Stimulated activated naive CD8-positive, alpha-beta T cell treated with anti-CD3 and anti-CD28 coated beads, Interleukin-15, Interleukin-2, amounts not matched to agents 100 U/mL and 50 U/mL, for 24 hours (primary cell): ENCODE measurements around the gene YWHAG.
A peak's percentile ranks its signal among the peaks of the same experiment; 100 is the strongest.
"Not testable (repeated sequence)": the region's sequence is repeated elsewhere in the genome, so short reads cannot be mapped to it uniquely, and the experiment has no call there.

Experiments
- ATAC-seq: fragments of 150-1000 bp; cut with Tn5 transposase; one replicate; pipeline ENCODE4 v1.10.0; 2021
- DNase-seq: peaks from one replicate; pipeline ENCODE4 v3.0.0; 2021

The YWHAG gene

GRCh38 chr7:76349313-76349885, 9.4 kb downstream of the YWHAG start:
- no peak for ATAC-seq

GRCh38 chr7:76347710-76348109, 11.1 kb downstream of the YWHAG start:
- no peak for ATAC-seq

More at GRCh38 chr7:76349313-76349885, 9.4 kb downstream of the YWHAG start:
- DNase-seq, result no peak

GRCh38 chr7:76346778-76347177, 12.0 kb downstream of the YWHAG start:
- DNase-seq, result no peak

More at GRCh38 chr7:76347710-76348109, 11.1 kb downstream of the YWHAG start:
- no peak for DNase-seq

DNA sequence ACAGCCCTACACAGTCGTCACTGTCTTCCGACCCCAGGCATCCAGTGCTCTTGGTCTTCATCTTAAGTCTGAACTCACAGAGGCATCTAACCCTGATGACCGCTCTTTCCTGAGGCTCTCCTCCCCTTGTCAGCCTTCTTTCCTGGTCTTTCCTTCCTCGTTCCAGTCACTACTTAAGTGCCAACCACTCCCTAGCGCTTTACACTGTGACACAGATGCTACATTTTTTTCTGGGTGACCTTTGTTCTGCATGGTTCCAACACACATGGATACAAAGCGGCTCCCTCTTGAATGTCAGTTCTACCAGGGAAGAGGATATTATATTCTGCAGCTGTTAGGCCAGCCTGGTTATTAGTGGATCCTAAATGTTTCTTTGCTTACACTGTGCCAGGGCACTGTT, 12.7 kb downstream of the YWHAG start:
- DNase-seq, result no peak
- no peak for ATAC-seq

More at GRCh38 chr7:76346778-76347177, 12.0 kb downstream of the YWHAG start:
- ATAC-seq, result no peak

GRCh38 chr7:76343931-76344321, 14.9 kb downstream of the YWHAG start:
- DNase-seq, result no peak
- ATAC-seq, result no peak

DNA sequence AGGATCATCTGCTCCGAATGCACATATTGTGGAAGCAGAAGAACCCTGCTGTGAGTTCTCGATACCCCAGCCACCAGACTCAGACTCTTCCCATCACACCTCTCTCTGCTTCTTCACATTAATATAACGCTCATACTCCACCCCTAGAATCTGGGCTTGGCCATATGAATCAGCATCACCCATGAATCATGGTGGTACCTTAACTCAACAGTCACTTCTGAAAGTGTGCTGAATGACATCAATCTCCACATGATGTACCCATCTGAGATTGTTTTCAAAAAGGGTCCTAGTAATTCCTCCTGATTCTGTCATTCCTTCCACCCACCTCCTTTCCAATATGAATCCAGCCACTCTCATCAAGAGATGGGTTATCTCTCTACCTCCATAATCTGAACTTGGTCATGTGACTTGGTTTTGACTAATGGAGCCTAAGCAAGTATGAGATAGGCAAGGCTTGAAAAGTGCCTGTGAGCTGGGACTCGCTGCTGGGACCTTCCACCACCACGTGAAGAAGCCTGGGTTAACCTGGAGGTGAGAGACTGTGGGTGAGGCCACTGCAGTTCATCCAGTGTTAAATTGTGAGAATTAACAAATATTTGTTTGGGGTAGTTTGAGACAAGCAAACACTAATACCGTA, 15.4 kb downstream of the YWHAG start:
- no peak for DNase-seq
- peak; percentile 83 for ATAC-seq

DNA sequence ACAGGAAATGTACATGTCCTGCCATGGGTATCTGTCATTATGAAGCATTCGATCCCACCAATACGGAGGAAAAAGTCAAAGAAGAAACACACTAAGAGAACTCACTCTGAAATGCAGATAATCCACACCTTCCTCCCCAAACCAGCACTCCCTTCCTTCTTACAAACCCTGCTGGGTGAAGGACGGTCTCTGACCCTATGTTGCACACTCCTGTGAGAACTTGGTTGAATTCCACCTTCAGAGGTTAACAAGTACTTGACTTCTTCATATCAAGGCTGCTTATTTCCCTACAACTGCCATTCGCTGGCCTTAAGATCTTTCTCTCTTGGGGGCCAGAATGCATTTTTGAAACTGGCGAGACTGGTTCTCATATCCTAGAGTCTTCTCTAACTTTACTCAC, 16.6 kb downstream of the YWHAG start:
- no peak for DNase-seq
- no peak for ATAC-seq

- ATAC-seq (no peak), DNase-seq (no peak)
Measured at GRCh38 chr7:76340617-76341131, 18.1 kb downstream of the YWHAG start.

GRCh38 chr7:76338298-76339084, 20.3 kb downstream of the YWHAG start:
- DNase-seq, result no peak
- no peak for ATAC-seq

DNA sequence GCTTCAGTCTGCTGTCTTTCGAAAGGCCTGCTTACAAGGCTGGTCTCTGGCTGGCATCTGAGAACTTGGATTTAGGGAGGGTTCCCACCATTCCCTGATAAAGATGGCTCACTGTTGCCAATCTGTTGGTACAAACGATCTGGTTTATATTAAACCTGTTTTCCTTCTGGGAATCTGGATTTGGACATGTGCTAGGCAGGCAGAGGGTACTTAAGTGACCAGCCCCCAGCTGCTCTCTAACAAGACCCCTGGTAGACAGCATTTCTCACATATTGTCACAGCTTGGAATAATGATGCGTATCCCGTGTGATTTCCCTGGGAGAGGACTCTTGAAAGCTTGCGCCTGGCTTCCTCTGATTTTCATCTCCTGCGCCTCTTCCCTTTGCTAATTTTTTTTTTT, 21.6 kb downstream of the YWHAG start:
- ATAC-seq (no peak), DNase-seq (no peak)

DNA sequence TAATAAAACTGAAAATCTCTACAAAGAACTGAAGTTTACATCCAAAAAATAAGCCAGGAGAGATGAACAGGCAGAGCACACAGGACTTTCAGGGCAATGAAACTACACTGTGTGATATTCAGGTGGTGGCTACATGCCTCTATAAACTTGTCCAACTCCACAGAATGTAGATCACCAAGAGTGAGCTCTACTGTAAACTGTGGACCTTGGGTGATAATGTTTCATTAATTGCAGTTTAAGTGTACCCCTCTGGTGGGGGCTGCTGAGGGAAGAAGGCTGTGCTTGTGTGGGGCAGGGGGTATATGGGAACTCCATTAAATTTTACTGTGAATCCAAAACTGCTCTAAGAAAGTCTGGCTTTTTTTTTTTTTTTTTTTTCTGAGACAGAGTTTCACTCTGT, 22.7 kb downstream of the YWHAG start:
- DNase-seq (no peak), ATAC-seq (no peak)

DNA sequence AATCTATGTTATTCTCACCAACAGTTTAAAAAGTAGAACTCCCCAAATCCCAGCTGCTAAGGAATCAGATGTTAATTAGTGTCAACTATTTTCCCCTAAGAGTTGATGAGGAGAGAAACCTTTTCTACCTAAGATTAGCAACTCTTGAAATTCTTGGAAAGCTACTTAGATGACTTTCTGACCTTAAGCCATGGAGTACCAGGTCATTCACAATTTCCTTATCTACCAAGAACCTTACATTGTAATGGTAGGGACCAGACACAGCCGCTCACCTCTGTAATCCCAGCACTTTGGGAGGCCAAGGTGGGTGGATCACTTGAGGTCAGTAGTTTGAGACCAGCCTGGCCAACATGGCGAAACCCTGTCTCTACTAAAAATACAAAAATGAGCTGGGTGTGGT, 23.4 kb downstream of the YWHAG start:
- ATAC-seq, DNase-seq: not testable (repeated sequence)

DNA sequence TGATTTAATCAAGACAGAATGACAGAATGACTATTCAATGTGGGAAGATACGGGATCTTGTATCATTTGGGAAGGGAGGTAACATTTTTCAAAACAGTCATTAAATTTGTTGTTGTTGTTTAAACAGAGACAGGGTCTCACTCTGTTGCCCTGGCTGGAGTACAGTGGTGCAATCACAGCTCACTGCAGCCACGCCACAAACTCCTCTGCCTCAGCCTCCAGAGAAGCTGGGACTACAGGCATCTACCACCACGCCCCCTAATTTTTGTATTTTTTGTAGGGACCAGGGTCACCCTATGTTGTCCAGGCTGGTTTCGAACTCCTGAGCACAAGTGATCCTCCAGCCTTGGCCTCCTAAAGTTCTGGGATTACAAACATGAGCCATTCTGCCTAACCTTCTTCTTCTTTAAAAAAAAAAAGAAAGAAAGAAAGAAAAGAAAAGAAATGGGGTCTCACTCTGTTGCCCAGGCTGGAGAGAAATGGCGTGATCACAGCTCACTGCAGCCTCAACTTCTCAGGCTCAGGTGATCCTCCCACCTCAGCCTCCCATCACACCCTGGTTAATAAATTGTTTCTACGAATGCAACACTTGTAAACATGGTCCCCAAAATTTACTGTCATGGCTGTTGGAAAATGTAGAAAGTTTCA, 24.3 kb downstream of the YWHAG start:
- DNase-seq (no peak), ATAC-seq (no peak)

DNA sequence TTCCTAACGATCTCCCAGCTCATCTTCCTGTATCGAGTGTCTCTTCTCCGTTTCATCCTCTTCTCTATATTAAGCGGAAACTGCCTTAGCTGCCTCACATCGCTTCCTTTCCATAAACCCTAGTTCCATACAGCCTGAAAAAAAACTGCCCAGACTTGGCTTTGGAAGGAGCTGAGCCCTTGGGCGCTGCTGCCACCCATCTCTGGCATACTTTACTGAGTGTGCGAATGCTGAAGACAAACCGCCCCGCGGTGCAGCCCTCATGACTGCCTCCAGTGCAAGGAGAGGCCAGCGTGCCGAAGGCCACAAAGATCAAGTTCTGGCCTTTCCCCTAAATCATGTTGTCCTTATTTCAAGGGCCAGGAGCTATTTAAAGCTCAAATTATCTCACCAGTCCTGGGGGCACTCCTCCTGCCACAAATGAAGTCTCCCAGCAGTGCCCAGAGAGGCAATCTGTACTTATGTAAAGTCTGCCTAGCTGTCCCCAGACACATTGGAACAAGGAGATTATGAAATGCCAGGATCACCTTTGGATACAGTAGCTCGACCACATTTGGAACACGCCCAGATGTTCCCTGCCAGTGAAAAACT, 25.2 kb downstream of the YWHAG start:
- DNase-seq, result no peak
- ATAC-seq, result no peak

DNA sequence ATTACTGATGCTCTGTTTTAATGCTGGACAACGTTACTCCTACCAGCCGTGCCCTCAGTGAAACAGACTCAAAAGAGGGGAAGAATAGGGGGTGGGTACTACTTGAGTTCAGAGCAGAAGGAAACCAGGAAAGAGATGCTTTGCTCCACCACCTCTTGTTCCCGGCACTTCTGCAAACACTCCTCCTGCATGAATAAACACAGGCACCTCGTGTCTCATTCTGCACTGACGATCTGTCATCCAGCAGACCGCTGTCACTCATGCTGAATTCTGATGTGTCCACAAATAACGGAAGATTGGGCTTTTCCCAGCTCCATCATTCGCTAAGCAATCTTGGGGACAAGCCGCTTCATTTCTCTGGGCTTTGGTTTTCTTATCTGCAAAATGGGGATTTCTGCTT, 26.7 kb downstream of the YWHAG start:
- ATAC-seq, result no peak
- DNase-seq, result no peak

- DNase-seq (no peak), ATAC-seq (no peak)
Measured at GRCh38 chr7:76330673-76331072, 28.1 kb downstream of the YWHAG start.

- ATAC-seq (no peak), DNase-seq (no peak)
Measured at GRCh38 chr7:76330261-76330660, 28.5 kb downstream of the YWHAG start.

- ATAC-seq (no peak), DNase-seq (no peak)
Measured at GRCh38 chr7:76329479-76329878, 29.3 kb downstream of the YWHAG start.

DNA sequence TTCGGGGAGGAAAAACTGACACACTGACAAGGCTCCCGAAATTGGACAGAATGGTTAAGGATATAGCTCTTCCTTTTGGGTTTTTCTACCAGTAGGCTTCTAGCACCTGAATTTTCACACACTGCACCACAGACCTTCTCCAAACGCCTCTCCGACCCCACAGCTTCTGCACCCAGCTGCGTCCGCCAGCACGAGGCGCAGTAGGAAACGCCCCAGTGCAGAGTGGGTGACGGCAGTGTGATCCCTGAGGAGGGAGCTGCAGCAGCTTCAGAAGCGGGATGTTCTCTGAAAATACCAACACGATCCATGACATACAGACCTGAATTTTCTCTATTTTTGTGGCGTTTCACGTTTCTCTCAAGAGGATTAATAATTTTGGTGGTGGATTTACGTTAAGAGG, 30.4 kb downstream of the YWHAG start:
- ATAC-seq, result no peak
- no peak for DNase-seq

- ATAC-seq (peak; percentile 33), DNase-seq (no peak)
Measured at GRCh38 chr7:76327610-76328009, 31.2 kb downstream of the YWHAG start.

GRCh38 chr7:76326646-76327233, 32.1 kb downstream of the YWHAG start:
- ATAC-seq, result no peak
- DNase-seq, result no peak

- ATAC-seq (no peak), DNase-seq (no peak)
Measured at GRCh38 chr7:76325811-76326210, 33.0 kb downstream of the YWHAG start.
